NCI-H1048 (cell line): ENCODE data around the gene CPSF7.

Experiments
- DNase-seq: peaks from one replicate; lab custom pipeline; 2025; lab: John Stamatoyannopoulos, UW

CPSF7 gene

GRCh38 chr11:61357233-61357893 lies 72.4 kb downstream of the CPSF7 start:
- DNase-seq = no peak

GRCh38 chr11:61356706-61357105 lies 73.1 kb downstream of the CPSF7 start:
- no peak for DNase-seq

- no peak for DNase-seq
These were observed 75.6 kb downstream of the CPSF7 start for GRCh38 chr11:61354208-61354607.

- no peak for DNase-seq
These were observed 76.4 kb downstream of the CPSF7 start for GRCh38 chr11:61353131-61354067.
